RCC 7860 (cell line): Measurements from ENCODE around the gene XCR1.
"Not testable (repeated sequence)": the region's sequence is repeated elsewhere in the genome, so short reads cannot be mapped to it uniquely, and the experiment has no call there.

Experiments
- DNase-seq: peaks from one replicate; pipeline ENCODE4 v3.0.0-alpha.2; 2015; ENCODE audit warnings: low spot score
- FAIRE-seq: peaks from 2 replicates; lab custom pipeline; 2012; peaks lifted over from hg19 to GRCh38; lab: Jason Lieb, UNC

The XCR1 gene

DNA sequence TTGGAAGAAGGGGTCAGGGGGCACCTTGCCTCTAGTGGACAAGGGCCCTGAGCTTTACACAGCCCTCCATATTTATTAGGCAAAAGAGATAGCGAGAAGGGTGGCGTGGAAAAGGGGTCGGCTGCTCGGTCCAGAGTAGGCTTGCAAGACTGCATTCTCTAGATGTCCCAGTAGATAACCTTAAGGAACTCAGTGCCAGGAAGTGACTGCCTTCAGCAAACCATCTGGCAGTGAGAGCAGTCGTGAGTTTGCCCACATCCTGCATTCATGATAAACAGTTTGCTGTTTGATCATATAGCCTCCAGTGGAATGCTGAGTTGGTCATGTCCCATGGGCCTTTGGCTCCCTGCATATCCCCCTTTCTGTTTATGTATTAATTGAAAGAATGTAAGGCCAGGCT lies 18.9 kb upstream of the XCR1 start:
- not testable (repeated sequence) for DNase-seq, FAIRE-seq

DNA sequence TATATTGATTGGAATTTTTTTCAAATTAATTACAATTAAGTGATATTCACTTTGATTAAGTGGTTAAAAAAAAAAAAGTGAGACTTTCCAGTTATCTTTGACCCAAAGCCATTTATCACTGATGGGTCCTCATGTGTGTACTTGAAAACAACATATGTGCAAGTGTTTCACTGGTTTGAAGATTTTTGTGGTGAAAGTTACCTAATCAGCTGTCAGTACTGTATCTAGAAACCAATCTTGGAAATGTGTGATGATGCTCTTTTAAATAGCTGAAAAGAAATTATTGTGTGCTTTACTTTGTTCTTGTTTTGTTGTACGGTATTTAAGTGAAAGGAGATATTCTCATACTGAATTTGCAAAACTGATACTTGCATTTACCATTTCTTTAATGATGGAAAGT lies 11.6 kb upstream of the XCR1 start:
- FAIRE-seq (no peak), DNase-seq (no peak)

DNA sequence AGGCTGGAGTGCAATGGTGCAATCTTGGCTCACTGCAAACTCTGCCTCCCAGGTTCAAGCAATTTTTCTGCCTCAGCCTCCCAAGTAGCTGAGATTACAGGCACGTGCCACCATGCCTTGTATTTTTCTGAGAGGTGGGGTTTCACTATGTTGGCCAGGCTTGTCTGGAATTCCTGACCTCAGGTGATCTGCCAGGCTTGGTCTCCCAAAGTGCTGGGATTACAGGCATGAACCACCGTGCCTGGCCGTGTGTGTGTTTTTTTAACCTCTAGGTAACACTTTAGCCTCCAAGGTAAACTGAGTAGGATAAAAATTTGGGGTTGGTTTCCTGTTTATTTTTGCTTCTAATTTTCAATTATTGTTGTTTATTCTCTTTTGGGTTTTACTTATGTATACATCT lies 10.8 kb upstream of the XCR1 start:
- DNase-seq, FAIRE-seq: not testable (repeated sequence)

DNA sequence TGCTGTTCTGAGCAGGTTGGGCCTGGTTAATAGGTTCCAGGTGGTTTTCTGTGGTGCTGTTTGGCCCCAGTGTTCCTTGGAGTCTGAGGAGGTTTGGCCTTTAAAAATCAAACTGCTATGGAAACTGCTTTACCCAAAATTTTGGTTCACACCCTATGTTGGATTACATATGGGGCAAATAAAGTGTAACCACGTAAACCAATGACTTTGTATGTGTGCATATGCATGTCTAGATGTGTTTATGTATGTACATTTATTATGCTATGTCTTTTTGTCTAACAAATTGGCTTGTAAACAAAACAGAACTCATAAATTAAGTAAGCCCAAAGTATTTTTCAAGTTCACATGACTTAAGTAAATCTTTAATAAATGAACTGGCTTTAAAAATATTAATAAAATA lies 8.9 kb upstream of the XCR1 start:
- FAIRE-seq (no peak), DNase-seq (no peak)

DNA sequence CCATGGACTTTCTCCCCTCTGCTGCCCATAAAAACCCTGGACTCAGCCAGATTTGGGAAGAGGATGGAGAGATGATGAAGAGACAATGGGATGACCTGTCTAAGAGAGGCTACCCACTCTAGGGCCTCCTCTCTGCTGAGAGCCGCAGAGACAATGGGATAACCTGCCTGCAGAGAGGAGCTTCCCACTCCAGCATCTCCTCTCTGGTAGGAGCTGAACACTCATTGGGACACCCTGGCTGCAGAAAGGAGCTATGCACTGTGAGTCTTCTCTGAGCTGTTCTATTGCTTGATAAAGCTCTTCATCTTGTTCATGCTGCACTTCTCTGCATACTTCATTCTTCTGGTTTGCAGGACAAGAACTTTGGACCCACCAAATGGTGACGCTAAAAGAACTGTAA lies 4.5 kb upstream of the XCR1 start:
- DNase-seq = no peak
- no peak for FAIRE-seq

DNA sequence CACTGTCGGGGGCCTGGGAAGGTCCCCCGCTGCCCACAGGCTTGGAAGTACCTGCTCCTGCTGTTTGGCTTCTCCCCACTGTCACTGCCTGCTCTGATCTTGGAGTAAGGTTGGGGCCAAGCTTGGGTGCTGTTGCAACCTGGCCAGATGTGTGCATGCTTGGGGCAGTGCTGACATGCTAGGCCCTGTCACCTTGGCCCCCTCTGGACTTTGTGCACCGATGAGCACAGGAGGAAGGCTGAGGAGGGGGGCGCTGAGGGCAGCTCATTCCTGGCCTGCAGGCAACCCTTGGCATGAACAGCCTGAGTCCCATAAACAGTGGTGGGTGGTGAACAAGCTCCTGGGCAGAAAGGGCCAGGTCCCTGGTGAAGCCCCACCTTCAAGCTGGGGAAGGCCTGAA lies 4.0 kb upstream of the XCR1 start:
- no peak for DNase-seq
- FAIRE-seq = no peak

DNA sequence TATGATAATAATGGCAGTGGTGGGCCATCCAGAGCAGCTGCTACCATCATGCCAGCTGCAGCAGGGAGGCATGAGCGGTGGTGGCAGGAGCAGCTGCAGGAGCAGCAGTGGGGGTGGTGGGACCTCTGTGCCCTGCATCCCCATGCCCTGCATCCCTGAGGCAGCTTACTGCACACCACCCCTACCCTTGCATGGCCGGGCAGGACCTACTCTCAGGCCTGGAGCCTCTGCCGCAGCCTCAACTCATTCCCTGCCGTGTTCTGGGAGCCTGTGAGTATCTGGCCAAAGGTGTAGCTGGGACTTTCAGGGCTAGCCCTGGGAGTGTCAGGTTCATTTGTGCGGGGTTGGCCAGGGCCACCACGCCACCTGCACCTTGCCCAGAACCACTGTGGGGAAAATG lies 3.3 kb upstream of the XCR1 start:
- FAIRE-seq = no peak
- DNase-seq = no peak

DNA sequence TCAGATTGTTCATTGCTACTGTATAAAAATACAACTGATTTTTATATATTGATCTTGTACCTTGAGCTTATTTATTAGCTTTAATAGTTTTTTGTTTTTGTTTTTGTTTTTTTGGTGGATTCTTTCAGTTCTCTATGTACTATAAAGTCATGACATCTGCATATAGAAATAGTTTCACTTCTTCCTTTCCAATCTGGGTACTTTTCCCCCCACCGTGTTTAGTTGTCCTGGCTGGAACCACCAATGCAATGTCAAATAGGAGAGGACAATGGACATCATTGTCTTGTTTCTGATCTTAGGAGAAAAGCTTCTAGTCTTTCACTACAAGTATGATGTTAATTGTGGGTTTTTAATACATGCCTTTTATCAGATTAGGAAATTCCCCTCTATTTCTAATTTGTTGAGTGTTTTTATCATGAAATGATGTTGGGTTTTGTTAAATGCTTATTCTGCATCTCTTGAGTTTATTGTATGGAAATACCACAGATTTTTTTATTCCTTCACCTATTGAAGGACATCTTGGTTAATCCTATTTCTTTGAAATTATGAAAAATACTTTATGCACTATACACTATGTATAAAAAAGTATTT lies 2.8 kb upstream of the XCR1 start:
- DNase-seq (no peak), FAIRE-seq (no peak)

DNA sequence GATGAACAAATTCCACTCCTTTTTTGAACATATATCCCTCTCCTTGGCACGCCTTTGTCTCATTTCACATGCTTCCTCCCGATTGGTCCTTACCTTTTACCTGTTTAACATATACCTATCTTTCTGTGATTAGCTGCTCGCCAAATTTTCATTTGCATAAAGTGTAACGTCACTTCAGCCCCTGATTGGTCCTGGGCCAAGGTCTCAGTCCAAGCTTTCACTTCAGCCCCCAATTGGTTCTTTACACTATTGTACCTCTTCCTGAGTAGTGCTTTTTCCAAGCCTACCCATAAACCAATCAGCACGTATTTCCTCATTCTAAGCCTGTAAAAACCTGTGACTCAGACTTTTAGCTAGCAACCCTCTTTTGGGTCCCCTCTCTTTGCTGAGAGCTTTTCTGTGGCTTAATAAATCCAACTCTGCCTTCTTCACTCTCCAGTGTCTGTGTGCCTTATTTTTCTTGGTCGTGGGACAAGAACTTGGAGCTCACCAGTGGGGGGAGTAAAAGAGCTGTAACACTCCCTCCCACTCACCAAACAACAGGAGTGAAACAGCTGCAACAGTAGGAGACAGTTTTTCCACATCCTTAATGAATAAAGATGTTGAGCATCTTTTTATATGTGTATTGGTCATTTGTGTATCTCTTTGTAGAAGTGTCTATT lies 584 bp upstream of the XCR1 start:
- DNase-seq (no peak), FAIRE-seq (no peak)

DNA sequence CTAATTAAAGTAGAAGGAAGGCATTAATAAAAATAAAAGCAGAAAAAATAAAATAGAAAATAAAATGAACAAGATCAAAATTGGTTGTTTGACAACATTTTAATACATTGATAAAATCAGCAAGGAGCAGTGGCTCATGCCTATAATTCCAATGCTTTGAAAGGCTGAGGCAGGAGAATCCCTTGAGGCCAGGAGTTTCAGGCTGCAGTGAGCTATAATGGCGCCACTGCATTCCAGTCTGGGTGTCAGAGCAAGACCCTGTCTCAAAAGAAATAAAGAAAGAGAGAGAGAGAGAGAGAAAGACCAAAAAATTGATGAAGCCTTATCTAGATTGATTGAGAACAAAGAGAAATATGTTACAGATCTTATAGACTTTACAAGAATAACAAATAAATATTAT lies 2.1 kb downstream of the XCR1 start:
- DNase-seq (no peak), FAIRE-seq (no peak)

DNA sequence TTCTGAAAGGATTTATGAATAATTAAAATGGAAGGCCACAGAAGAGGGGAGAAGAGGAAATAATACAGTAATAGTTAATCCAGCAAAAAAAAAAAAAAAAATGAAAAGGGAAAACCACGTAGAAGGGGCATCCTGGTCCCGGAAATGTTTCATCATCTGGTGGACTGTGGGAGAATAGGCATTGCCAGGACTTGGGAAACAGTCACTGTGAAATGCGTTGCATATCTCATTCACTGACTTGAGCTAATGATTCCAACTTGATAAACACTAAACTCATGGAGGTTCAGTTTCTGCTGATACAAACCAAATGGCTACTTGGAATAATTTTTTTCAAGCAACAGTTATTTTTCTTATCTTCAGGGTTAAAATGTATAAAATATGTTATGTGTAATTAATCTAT lies 3.2 kb downstream of the XCR1 start:
- no peak for FAIRE-seq
- DNase-seq = no peak

DNA sequence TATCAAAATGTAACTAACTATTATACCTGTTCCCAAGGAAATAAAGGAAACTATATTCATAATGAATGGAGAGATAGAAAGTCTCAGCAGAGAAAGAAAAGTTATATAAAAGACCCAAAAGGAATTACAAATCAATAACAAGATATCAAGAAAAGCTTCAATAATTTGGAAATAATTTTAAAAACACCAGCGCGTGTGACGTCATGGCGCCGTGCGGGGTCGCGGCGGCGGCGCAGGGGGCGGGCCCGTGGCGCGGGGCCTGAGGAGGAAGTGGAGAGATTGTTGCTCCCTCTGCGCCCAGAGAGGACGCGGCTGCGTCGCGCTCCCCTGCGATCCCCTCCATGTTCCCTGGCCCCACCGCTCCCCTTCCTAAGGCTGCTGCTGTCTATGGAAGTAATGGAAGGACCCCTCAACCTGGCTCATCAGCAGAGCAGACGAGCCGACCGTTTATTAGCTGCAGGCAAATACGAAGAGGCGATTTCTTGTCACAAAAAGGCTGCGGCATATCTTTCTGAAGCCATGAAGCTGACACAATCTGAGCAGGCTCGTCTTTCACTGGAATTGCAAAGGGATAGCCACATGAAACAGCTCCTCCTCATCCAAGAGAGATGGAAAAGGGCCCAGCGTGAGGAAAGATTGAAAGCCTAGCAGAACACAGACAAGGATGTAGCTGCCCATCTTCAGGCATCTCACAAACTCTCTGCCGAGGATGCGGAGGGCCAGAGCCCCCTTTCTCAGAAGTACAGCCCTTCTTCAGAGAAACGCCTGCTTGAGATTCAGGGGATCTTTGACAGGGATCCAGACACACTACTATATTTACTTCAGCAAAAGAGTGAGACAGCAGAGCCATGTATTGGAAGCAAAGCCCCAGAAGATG lies 4.1 kb downstream of the XCR1 start:
- FAIRE-seq (no peak), DNase-seq (no peak)

DNA sequence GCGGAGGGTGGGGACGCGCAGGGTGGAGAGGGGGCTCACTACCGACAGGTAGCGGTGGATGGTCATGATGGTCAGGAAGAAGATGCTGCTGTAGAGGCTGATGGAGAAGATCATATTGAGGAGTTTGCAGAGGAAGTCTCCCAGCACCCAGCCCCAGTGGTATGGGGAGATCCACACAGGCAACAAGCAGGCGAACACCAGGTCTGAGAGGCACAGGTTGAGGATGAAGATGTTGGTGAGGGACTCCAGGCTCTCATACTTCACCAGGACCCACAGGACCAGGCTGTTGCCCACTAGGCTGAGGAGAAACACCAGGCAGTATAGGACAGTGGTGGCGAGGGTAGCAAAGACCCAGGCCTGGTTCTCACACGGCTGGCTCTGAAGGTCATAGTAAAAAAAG lies 5.8 kb downstream of the XCR1 start:
- FAIRE-seq = no peak
- DNase-seq = no peak

DNA sequence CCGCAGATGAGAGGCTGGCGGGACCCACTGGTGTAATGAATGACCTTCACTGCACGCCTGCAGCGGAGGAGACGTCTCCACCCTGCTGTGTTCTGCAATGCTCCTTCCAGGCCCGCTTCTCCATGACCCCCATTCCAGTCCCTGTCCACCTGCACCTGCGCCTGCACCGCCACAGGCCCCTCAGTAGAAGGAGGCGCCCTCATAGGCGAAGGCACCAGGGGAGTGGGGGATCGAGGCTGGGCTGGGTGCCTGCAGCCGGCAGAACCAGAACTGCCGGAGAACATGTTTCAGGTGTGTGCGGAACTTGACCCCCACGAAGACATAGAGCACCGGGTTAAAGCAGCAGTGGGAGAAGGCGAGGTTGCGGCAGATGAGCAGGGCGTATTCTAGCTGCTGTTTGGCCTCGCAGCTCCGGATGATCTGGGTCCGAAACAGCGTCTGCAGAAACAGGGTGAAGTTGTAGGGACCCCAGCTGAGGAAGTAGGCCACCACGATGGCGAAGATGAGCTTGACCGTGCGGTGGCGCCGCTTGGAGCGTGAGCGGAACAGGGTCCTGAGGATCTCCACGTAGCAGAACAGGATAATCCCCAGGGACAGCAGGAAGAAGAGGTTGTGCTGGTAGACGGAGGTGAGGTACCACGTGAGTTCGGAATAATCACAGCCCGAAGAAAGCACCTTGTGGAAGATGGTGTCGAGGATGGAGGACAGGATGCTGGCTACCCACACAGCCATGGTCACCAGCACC lies 6.3 kb downstream of the XCR1 start:
- FAIRE-seq (no peak), DNase-seq (no peak)

DNA sequence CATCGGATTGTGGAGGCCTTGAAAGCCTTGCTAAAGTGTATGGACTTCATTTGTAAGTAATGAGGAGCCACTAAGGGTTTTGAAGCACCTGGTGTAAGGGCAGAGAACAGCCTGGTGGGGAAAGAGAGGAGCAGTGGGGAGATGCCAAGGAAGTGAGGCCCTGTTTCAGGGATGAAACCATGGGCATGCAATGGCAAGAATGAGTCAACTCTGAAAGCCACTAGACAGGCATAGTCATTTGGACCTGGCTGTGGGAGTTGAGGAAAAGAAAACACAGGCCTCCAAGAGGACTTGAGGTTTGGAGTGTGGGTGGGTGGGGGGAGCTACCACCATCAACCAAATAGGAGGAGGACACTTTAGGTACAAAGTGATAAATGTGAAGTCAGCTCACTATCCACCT lies 7.6 kb downstream of the XCR1 start:
- FAIRE-seq = no peak
- no peak for DNase-seq

DNA sequence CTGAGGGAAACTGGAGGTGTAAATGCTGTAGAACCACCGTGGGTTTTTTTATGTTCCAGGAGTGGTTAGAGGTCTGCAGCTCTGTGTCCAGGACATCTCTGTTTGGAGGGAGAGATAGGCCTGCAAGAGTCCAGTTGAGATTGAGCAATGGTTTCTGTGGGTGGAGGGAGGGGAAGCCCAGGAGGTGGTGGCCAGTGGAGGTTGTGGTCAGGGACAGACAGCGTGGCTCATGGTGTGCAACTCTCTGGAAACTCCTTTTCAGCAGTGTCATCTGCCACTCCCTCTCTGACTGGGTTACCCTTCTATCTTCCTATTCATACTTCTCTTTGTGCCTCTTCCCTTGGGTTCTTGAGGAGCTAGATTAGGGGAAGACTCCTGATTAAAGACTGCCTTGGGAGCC lies 9.6 kb downstream of the XCR1 start:
- FAIRE-seq (no peak), DNase-seq (no peak)

DNA sequence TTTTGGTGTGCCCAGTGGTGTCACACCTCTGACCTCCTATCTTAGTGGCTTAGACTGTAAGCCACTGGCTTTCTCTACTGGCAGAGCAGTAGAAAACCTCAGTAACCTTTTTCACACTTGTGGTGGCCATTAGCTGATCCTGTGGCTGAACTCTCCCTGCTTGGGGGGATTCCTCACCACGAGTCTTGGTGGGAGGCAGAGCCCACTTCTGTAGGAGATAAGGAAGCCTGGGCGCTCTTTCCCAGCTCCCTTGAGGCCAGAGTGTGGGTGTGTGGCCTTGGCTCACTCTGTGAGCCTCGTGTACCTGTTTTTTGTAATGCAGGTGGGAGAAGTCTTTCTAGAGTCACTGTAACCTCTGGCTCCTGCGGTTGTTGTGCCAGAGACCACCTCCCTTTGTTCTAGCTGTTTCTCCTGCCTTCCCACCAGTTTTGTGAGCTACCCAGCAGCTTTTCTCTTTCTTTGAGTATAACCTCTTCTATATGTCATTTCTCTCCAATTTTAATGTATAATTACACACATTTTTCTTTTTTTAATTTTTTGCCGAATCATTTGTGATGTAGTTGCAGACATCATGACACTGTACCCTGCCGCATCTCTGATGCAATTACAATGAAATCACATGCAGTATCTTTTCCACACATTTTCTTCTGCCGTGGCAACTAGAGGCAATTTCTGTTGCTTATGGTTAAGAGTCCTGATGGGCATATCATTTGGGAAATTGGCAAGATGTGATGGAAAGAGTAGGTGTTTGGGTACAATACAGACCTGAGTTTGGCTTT lies 13.8 kb downstream of the XCR1 start:
- FAIRE-seq = no peak
- no peak for DNase-seq

DNA sequence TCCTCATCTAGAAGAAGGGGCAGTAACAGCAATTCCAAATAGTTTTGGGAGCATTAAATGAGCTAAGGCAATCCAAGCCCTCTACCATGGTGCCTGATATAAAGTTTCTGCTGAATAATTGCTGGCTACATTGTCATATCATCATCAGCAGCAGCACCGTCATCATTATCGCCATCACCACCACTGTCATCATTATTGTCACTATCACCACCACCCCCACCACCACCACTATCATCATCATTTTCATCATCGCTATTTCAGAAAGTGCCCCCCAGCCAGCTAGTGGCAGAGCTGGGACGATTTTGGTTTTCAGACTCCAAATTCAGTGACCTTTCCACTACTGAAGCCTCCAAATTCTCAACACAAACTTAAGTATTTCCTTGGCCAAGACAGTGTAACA lies 15.0 kb downstream of the XCR1 start:
- FAIRE-seq = no peak
- DNase-seq = no peak

DNA sequence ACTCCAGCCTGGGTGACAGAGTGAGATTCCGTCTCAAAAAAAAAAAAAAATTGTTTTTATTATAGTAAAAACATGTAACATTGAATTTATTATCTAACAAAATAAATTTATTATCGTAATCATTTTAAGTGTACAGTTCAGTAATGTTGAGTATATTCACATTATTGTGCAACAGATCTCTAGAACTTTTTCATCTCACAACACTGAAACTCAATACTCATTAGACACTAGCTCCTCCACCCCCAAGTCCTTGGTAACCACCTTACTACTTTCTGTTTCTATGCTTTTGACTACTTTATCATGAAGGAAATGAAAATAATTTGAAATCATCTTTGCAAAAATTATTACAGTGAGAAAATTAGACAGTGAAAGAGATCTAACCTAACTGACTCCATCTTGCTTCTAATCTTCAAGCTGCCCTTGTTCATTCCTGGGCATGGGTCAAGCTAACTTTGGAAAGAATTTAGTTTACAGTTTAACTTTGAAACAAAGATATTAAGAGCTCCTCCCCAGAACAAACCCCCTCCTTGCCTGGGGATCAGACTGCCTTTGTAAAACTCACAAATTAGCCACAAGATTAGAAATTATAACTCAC lies 16.7 kb downstream of the XCR1 start:
- FAIRE-seq = no peak
- no peak for DNase-seq

DNA sequence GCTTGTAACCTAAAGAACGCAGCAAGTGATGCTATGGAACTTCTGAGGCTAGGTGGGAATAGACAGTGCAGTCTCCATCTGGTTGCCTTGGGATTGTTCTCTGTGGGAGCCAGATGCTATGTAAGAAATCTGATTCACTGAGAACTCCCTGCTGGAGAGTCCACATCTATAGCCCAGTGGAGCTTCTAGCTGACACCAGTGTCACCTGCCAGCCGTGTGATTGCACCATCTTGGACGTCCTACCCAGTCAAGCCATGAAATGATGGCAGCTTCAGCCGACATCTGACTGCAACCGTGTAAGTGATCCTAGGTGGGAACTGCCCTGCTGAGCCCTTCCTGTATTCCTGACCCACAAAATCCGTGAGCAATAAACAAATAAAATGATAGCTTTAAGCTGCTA lies 19.2 kb downstream of the XCR1 start:
- no peak for DNase-seq
- no peak for FAIRE-seq
